ENCODE results near the gene PIP5K1C. TPM values are rescaled to one million over a fixed set of nuclear protein-coding genes. Genes with fewer than 3 reads are reported as not detected.

The PIP5K1C gene
- total RNA-seq, 1 donor from 2014 or later = 6.3 TPM

GRCh38 chr19:3638208-3639193 lies 61.8 kb downstream of the PIP5K1C start:
- no peaks in the 10 kb centered on the region for H3K4me1 ChIP-seq (ENCODE audit: control insufficient read depth in 3 of 3, insufficient read depth in 3 of 3, low read length in 3 of 3)
- H3K36me3 ChIP-seq (ENCODE audit: control insufficient read depth in 3 of 3, insufficient read depth in 3 of 3, low read length in 3 of 3) = peaks cover 18 to 26% (median 19%) of the 10 kb centered on the region in 3 donors
- H3K9me3 ChIP-seq (ENCODE audit: control insufficient read depth in 3 of 3, low read length in 3 of 3) = no peaks in the 10 kb centered on the region
- H3K4me3 ChIP-seq (ENCODE audit: low read length in 3 of 3) = no peak overlapping the region
- H3K9ac ChIP-seq (ENCODE audit: low read depth in 1 of 3, low read length in 3 of 3) = no peak overlapping the region
- H3K27me3 ChIP-seq (ENCODE audit: control insufficient read depth in 3 of 3, insufficient read depth in 3 of 3, low read length in 3 of 3) = no peaks in the 10 kb centered on the region
- no peak overlapping the region for H3K27ac ChIP-seq (ENCODE audit: low read depth, low read length)

- no peak overlapping the region for H3K9ac ChIP-seq (ENCODE audit: low read depth in 1 of 3, low read length in 3 of 3)
- no peak overlapping the region for H3K4me3 ChIP-seq (ENCODE audit: low read length in 3 of 3)
- peaks cover 17 to 24% (median 18%) of the 10 kb centered on the region in 3 donors for H3K36me3 ChIP-seq (ENCODE audit: control insufficient read depth in 3 of 3, insufficient read depth in 3 of 3, low read length in 3 of 3)
- no peaks in the 10 kb centered on the region for H3K9me3 ChIP-seq (ENCODE audit: control insufficient read depth in 3 of 3, low read length in 3 of 3)
- H3K4me1 ChIP-seq (ENCODE audit: control insufficient read depth in 3 of 3, insufficient read depth in 3 of 3, low read length in 3 of 3) = no peaks in the 10 kb centered on the region
- H3K27me3 ChIP-seq (ENCODE audit: control insufficient read depth in 3 of 3, insufficient read depth in 3 of 3, low read length in 3 of 3) = no peaks in the 10 kb centered on the region
- H3K27ac ChIP-seq (ENCODE audit: low read depth, low read length) = no peak overlapping the region
Measured at GRCh38 chr19:3637621-3638020, 62.6 kb downstream of the PIP5K1C start.

GRCh38 chr19:3636962-3637361 lies 63.3 kb downstream of the PIP5K1C start:
- H3K27me3 ChIP-seq (ENCODE audit: control insufficient read depth in 3 of 3, insufficient read depth in 3 of 3, low read length in 3 of 3) = no peaks in the 10 kb centered on the region
- no peaks in the 10 kb centered on the region for H3K9me3 ChIP-seq (ENCODE audit: control insufficient read depth in 3 of 3, low read length in 3 of 3)

GRCh38 chr19:3636506-3636905 lies 63.8 kb downstream of the PIP5K1C start:
- Histone ChIP-seq H3K4me1 (ENCODE audit: control insufficient read depth in 3 of 3, insufficient read depth in 3 of 3, low read length in 3 of 3) (no peaks in the 10 kb centered on the region), H3K27ac (ENCODE audit: low read depth, low read length) (no peak overlapping the region), H3K36me3 (ENCODE audit: control insufficient read depth in 3 of 3, insufficient read depth in 3 of 3, low read length in 3 of 3) (peaks cover 15 to 22% (median 17%) of the 10 kb centered on the region in 3 donors), H3K27me3 (ENCODE audit: control insufficient read depth in 3 of 3, insufficient read depth in 3 of 3, low read length in 3 of 3) (no peaks in the 10 kb centered on the region), H3K9ac (ENCODE audit: low read depth in 1 of 3, low read length in 3 of 3) (no peak overlapping the region), H3K4me3 (ENCODE audit: low read length in 3 of 3) (no peak overlapping the region), H3K9me3 (ENCODE audit: control insufficient read depth in 3 of 3, low read length in 3 of 3) (no peaks in the 10 kb centered on the region)

More at GRCh38 chr19:3636962-3637361, 63.3 kb downstream of the PIP5K1C start:
- no peak overlapping the region for H3K27ac ChIP-seq (ENCODE audit: low read depth, low read length)
- H3K4me3 ChIP-seq (ENCODE audit: low read length in 3 of 3) = no peak overlapping the region
- H3K36me3 ChIP-seq (ENCODE audit: control insufficient read depth in 3 of 3, insufficient read depth in 3 of 3, low read length in 3 of 3) = peaks cover 12 to 24% (median 18%) of the 10 kb centered on the region in 3 donors
- H3K4me1 ChIP-seq (ENCODE audit: control insufficient read depth in 3 of 3, insufficient read depth in 3 of 3, low read length in 3 of 3) = no peaks in the 10 kb centered on the region
- H3K9ac ChIP-seq (ENCODE audit: low read depth in 1 of 3, low read length in 3 of 3) = no peak overlapping the region

GRCh38 chr19:3634496-3635045 lies 65.7 kb downstream of the PIP5K1C start:
- Histone ChIP-seq H3K27me3 (ENCODE audit: control insufficient read depth in 3 of 3, insufficient read depth in 3 of 3, low read length in 3 of 3) (no peaks in the 10 kb centered on the region), H3K4me3 (ENCODE audit: low read length in 3 of 3) (no peak overlapping the region), H3K36me3 (ENCODE audit: control insufficient read depth in 3 of 3, insufficient read depth in 3 of 3, low read length in 3 of 3) (peaks cover 10 to 18% (median 11%) of the 10 kb centered on the region in 3 donors), H3K9me3 (ENCODE audit: control insufficient read depth in 3 of 3, low read length in 3 of 3) (no peaks in the 10 kb centered on the region), H3K4me1 (ENCODE audit: control insufficient read depth in 3 of 3, insufficient read depth in 3 of 3, low read length in 3 of 3) (no peaks in the 10 kb centered on the region), H3K27ac (ENCODE audit: low read depth, low read length) (no peak overlapping the region), H3K9ac (ENCODE audit: low read depth in 1 of 3, low read length in 3 of 3) (no peak overlapping the region)

GRCh38 chr19:3633559-3633988 lies 66.7 kb downstream of the PIP5K1C start:
- Histone ChIP-seq H3K36me3 (ENCODE audit: control insufficient read depth in 3 of 3, insufficient read depth in 3 of 3, low read length in 3 of 3) (peaks cover 6 to 15% (median 7%) of the 10 kb centered on the region in 3 donors), H3K27me3 (ENCODE audit: control insufficient read depth in 3 of 3, insufficient read depth in 3 of 3, low read length in 3 of 3) (no peaks in the 10 kb centered on the region)

GRCh38 chr19:3632739-3633558 lies 67.3 kb downstream of the PIP5K1C start:
- Histone ChIP-seq H3K27me3 (ENCODE audit: control insufficient read depth in 3 of 3, insufficient read depth in 3 of 3, low read length in 3 of 3) (no peaks in the 10 kb centered on the region), H3K4me3 (ENCODE audit: low read length in 3 of 3) (no peak overlapping the region), H3K9ac (ENCODE audit: low read depth in 1 of 3, low read length in 3 of 3) (no peak overlapping the region), H3K4me1 (ENCODE audit: control insufficient read depth in 3 of 3, insufficient read depth in 3 of 3, low read length in 3 of 3) (no peaks in the 10 kb centered on the region), H3K9me3 (ENCODE audit: control insufficient read depth in 3 of 3, low read length in 3 of 3) (no peaks in the 10 kb centered on the region), H3K27ac (ENCODE audit: low read depth, low read length) (no peak overlapping the region), H3K36me3 (ENCODE audit: control insufficient read depth in 3 of 3, insufficient read depth in 3 of 3, low read length in 3 of 3) (peaks cover 4 to 12% (median 4%) of the 10 kb centered on the region in 3 donors)

More at GRCh38 chr19:3633559-3633988, 66.7 kb downstream of the PIP5K1C start:
- H3K27ac ChIP-seq (ENCODE audit: low read depth, low read length) = no peak overlapping the region
- H3K4me3 ChIP-seq (ENCODE audit: low read length in 3 of 3) = no peak overlapping the region
- H3K4me1 ChIP-seq (ENCODE audit: control insufficient read depth in 3 of 3, insufficient read depth in 3 of 3, low read length in 3 of 3) = no peaks in the 10 kb centered on the region
- H3K9ac ChIP-seq (ENCODE audit: low read depth in 1 of 3, low read length in 3 of 3) = no peak overlapping the region
- no peaks in the 10 kb centered on the region for H3K9me3 ChIP-seq (ENCODE audit: control insufficient read depth in 3 of 3, low read length in 3 of 3)

- Histone ChIP-seq H3K36me3 (ENCODE audit: control insufficient read depth in 3 of 3, insufficient read depth in 3 of 3, low read length in 3 of 3) (peaks cover 2 to 8% (median 4%) of the 10 kb centered on the region in 3 donors), H3K9ac (ENCODE audit: low read depth in 1 of 3, low read length in 3 of 3) (no peak overlapping the region)
Measured at GRCh38 chr19:3632098-3632497, 68.2 kb downstream of the PIP5K1C start.

GRCh38 chr19:3631053-3631861 lies 69.0 kb downstream of the PIP5K1C start:
- H3K9ac ChIP-seq (ENCODE audit: low read depth in 1 of 3, low read length in 3 of 3) = no peak overlapping the region
- H3K4me1 ChIP-seq (ENCODE audit: control insufficient read depth in 3 of 3, insufficient read depth in 3 of 3, low read length in 3 of 3) = peaks cover 4 to 10% (median 5%) of the 10 kb centered on the region in 3 donors
- H3K36me3 ChIP-seq (ENCODE audit: control insufficient read depth in 3 of 3, insufficient read depth in 3 of 3, low read length in 3 of 3) = peaks cover 0 to 5% (median 4%) of the 10 kb centered on the region in 3 donors
- H3K27ac ChIP-seq (ENCODE audit: low read depth, low read length) = no peak overlapping the region
- no peaks in the 10 kb centered on the region for H3K27me3 ChIP-seq (ENCODE audit: control insufficient read depth in 3 of 3, insufficient read depth in 3 of 3, low read length in 3 of 3)
- H3K4me3 ChIP-seq (ENCODE audit: low read length in 3 of 3) = no peak overlapping the region
- no peaks in the 10 kb centered on the region for H3K9me3 ChIP-seq (ENCODE audit: control insufficient read depth in 3 of 3, low read length in 3 of 3)

More at GRCh38 chr19:3632098-3632497, 68.2 kb downstream of the PIP5K1C start:
- Histone ChIP-seq H3K4me3 (ENCODE audit: low read length in 3 of 3) (no peak overlapping the region), H3K27ac (ENCODE audit: low read depth, low read length) (no peak overlapping the region), H3K4me1 (ENCODE audit: control insufficient read depth in 3 of 3, insufficient read depth in 3 of 3, low read length in 3 of 3) (peaks cover 4% of the 10 kb centered on the region in 3 donors), H3K27me3 (ENCODE audit: control insufficient read depth in 3 of 3, insufficient read depth in 3 of 3, low read length in 3 of 3) (no peaks in the 10 kb centered on the region), H3K9me3 (ENCODE audit: control insufficient read depth in 3 of 3, low read length in 3 of 3) (no peaks in the 10 kb centered on the region)

Data from skeletal muscle tissue (tissue), 4 donors.